ENCODE measurements around the gene ZNF185. TPM values are rescaled to one million over a fixed set of nuclear protein-coding genes. Genes with fewer than 3 reads are reported as not detected.

ZNF185 gene
- 31.8 to 35.3 TPM (median 32.8 TPM) in 3 replicates for total RNA-seq

- Mint-ChIP-seq H3K27me3 (ENCODE audit: low read depth) (no peaks in the 10 kb centered on the region), H3K9me3 (peaks cover 16% of the 10 kb centered on the region), H3K4me1 (peaks cover 28% of the 10 kb centered on the region), H3K4me3 (peak within 1 kb of the TSS; percentile 54), H3K36me3 (no peaks in the 10 kb centered on the region), H3K27ac (peak within 1 kb of the TSS; percentile 77)
- no peak for TF ChIP-seq CTCF (IDR thresholded peaks at IDR 0.05; ENCODE audit: unreplicated experiment)
- peak; percentile 69 to 78 for DNase-seq (ENCODE audit: low spot score in 2 of 2, unreplicated experiment in 2 of 2)
Observed at GRCh38 chrX:152897222-152898131, at the start of gene ZNF185. Gene ZNF185, plus strand, starts transcription at chrX:152898067. Its CDS starts 16,423 bp downstream, at chrX:152914490.

GRCh38 chrX:152850465-152850864 lies 47.4 kb upstream of the ZNF185 start:
- peaks cover 31% of the 10 kb centered on the region for H3K36me3 Mint-ChIP-seq

GRCh38 chrX:152853986-152854385 lies 43.9 kb upstream of the ZNF185 start:
- Mint-ChIP-seq H3K4me3 (no peak overlapping the region), H3K4me1 (no peaks in the 10 kb centered on the region), H3K36me3 (peaks cover 33% of the 10 kb centered on the region), H3K9me3 (peaks cover 34% of the 10 kb centered on the region), H3K27me3 (ENCODE audit: low read depth) (no peaks in the 10 kb centered on the region), H3K27ac (no peak overlapping the region)
- TF ChIP-seq CTCF (IDR thresholded peaks at IDR 0.05; ENCODE audit: unreplicated experiment): no peak
- DNase-seq (ENCODE audit: low spot score in 2 of 2, unreplicated experiment in 2 of 2): no peak

More at GRCh38 chrX:152850465-152850864, 47.4 kb upstream of the ZNF185 start:
- Mint-ChIP-seq H3K9me3 (peaks cover 26% of the 10 kb centered on the region), H3K4me1 (no peaks in the 10 kb centered on the region), H3K4me3 (no peak overlapping the region), H3K27ac (no peak overlapping the region), H3K27me3 (ENCODE audit: low read depth) (no peaks in the 10 kb centered on the region)
- DNase-seq (ENCODE audit: low spot score in 2 of 2, unreplicated experiment in 2 of 2): no peak
- no peak for TF ChIP-seq CTCF (IDR thresholded peaks at IDR 0.05; ENCODE audit: unreplicated experiment)

GRCh38 chrX:152861116-152861515 lies 36.8 kb upstream of the ZNF185 start:
- Mint-ChIP-seq H3K9me3 (peaks cover 22% of the 10 kb centered on the region), H3K4me1 (no peaks in the 10 kb centered on the region), H3K36me3 (peaks cover 17% of the 10 kb centered on the region), H3K27ac (no peak overlapping the region), H3K27me3 (ENCODE audit: low read depth) (no peaks in the 10 kb centered on the region), H3K4me3 (no peak overlapping the region)
- no peak for DNase-seq (ENCODE audit: low spot score in 2 of 2, unreplicated experiment in 2 of 2)
- no peak for TF ChIP-seq CTCF (IDR thresholded peaks at IDR 0.05; ENCODE audit: unreplicated experiment)

GRCh38 chrX:152861826-152862225 lies 36.0 kb upstream of the ZNF185 start:
- DNase-seq (ENCODE audit: low spot score in 2 of 2, unreplicated experiment in 2 of 2): no peak
- TF ChIP-seq CTCF (IDR thresholded peaks at IDR 0.05; ENCODE audit: unreplicated experiment): no peak
- Mint-ChIP-seq H3K36me3 (peaks cover 17% of the 10 kb centered on the region), H3K27ac (no peak overlapping the region), H3K4me1 (no peaks in the 10 kb centered on the region), H3K27me3 (ENCODE audit: low read depth) (no peaks in the 10 kb centered on the region), H3K9me3 (peaks cover 22% of the 10 kb centered on the region), H3K4me3 (no peak overlapping the region)

All from mesothelial cell of epicardium (in vitro differentiated cells).